ENCODE measurements around the gene MAP3K14.

MAP3K14 gene

DNA sequence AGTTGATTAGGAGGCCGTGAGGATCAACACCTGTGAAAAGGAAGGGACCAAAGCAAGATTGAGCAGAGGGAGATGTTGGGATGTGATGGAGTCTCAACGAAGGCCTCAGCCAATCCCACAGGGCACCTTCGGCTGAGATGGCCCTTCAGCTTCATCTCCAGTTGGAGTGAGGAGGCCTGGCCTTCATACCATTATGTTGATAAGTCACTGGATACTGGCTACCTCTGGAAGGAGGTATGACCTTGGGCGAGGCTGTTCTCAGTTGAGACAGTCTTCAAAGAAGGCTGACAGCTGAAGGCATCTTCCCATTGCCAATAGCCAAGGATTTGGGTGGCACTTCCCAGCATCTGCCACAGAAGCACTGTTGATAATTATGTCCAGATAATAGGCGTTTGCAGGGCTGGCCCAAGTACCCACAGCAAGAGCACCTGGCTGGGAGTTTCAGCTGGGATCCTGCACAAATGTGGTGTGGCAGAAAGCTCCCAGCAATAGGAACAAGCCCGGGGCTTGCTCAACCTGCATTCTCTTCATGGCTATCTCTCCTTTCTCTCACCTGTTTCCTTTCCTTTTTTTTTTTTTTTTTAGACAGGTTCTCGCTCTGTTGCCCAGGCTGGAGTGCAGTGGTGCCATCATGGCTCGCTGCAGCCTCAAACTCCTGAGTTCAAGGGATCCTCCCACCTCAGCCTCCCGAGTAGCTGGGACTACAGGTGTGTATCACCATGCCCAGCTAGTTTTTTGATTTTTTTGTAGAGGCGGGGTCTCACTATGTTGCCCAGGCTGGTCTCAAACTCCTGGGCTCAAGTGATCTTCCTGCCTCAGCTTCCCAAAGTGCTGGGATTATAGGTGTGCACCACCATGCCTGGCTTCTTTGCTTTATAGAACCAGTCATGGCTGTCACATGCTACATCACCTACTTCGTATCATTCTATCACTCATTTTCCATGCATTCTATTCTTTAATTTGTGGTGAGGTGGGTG lies 18.2 kb upstream of the MAP3K14 start:
- no peaks in the 10 kb centered on the region for H3K9me2 ChIP-seq (replicated peaks; ENCODE audit: control insufficient read depth, low read length)
- 0 out of 2 replicates have a peak overlapping the region, but pooled peaks have one; percentile 29 for H3K27ac ChIP-seq (ENCODE audit: low read depth, low read length)
- no peaks in the 10 kb centered on the region for H4K20me1 ChIP-seq (ENCODE audit: control insufficient read depth, insufficient read depth, low read depth, low read length)
- H3K79me2 ChIP-seq (ENCODE audit: control insufficient read depth, low read length), result no peaks in the 10 kb centered on the region
- peaks cover 26% of the 10 kb centered on the region for H3K4me1 ChIP-seq (ENCODE audit: control insufficient read depth, low read length)
- H3K36me3 ChIP-seq (ENCODE audit: control insufficient read depth, low read length), result no peaks in the 10 kb centered on the region
- 0 out of 2 replicates have a peak, but pooled peaks cover 3% of the 10 kb centered on the region for H3F3A ChIP-seq (ENCODE audit: control insufficient read depth, insufficient read depth)
- TF ChIP-seq EZH2phosphoT487 (IDR thresholded peaks at IDR 0.05; ENCODE audit: borderline replicate concordance, low read length) (no peak), CTCF (IDR thresholded peaks at IDR 0.05; ENCODE audit: low read depth, low read length, poor library complexity, severe bottlenecking) (no peak)
- H3K27me3 ChIP-seq (ENCODE audit: control insufficient read depth, low read length), result peaks cover 5% of the 10 kb centered on the region
- peak overlapping the region; percentile 46 for H3K4me2 ChIP-seq (ENCODE audit: low read length)
- no peak overlapping the region; the same call in 1 of the 2 replicates for H3K4me3 ChIP-seq (ENCODE audit: low read length)
- H3K9me3 ChIP-seq (ENCODE audit: control insufficient read depth, insufficient read depth, low read length), result no peaks in the 10 kb centered on the region

GRCh38 chr17:45334231-45334630 lies 17.4 kb upstream of the MAP3K14 start:
- H3K4me2 ChIP-seq (ENCODE audit: low read length), result peak overlapping the region; percentile 46
- no peaks in the 10 kb centered on the region for H3K9me3 ChIP-seq (ENCODE audit: control insufficient read depth, insufficient read depth, low read length)
- 0 out of 2 replicates have a peak, but pooled peaks cover 3% of the 10 kb centered on the region for H3F3A ChIP-seq (ENCODE audit: control insufficient read depth, insufficient read depth)
- peak overlapping the region; percentile 29; the same call in 1 of the 2 replicates for H3K27ac ChIP-seq (ENCODE audit: low read depth, low read length)
- no peak for TF ChIP-seq EZH2phosphoT487 (IDR thresholded peaks at IDR 0.05; ENCODE audit: borderline replicate concordance, low read length)
- no peak for TF ChIP-seq CTCF (IDR thresholded peaks at IDR 0.05; ENCODE audit: low read depth, low read length, poor library complexity, severe bottlenecking)
- H3K4me1 ChIP-seq (ENCODE audit: control insufficient read depth, low read length), result peaks cover 28% of the 10 kb centered on the region
- H3K36me3 ChIP-seq (ENCODE audit: control insufficient read depth, low read length), result no peaks in the 10 kb centered on the region
- H3K9me2 ChIP-seq (replicated peaks; ENCODE audit: control insufficient read depth, low read length), result no peaks in the 10 kb centered on the region
- H3K27me3 ChIP-seq (ENCODE audit: control insufficient read depth, low read length), result peaks cover 6% of the 10 kb centered on the region; the same call in 1 of the 2 replicates
- H4K20me1 ChIP-seq (ENCODE audit: control insufficient read depth, insufficient read depth, low read depth, low read length), result no peaks in the 10 kb centered on the region
- H3K4me3 ChIP-seq (ENCODE audit: low read length), result peak overlapping the region; percentile 8; the same call in 1 of the 2 replicates
- no peaks in the 10 kb centered on the region for H3K79me2 ChIP-seq (ENCODE audit: control insufficient read depth, low read length)

DNA sequence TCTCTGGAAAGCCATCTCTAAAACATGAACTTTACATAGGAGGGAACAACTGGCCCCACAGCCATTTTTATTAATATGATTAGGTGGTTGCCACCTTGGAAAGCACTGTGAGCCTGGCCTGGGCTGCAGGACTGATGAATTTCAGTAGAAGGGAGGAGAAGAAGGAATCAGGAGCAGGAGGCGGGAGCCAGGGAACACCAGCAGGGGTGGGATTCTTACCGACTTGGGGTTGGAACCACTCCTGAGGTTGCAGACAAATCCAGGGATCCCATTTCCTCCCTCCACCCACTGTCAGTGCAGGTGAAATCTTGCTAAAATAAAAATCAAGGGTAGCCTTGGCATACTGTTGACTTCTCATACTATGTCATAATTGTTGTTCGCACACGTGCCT lies 16.9 kb upstream of the MAP3K14 start:
- Histone ChIP-seq H3K4me1 (ENCODE audit: control insufficient read depth, low read length) (peaks cover 29% of the 10 kb centered on the region), H3K4me2 (ENCODE audit: low read length) (peak overlapping the region; percentile 46), H3K36me3 (ENCODE audit: control insufficient read depth, low read length) (no peaks in the 10 kb centered on the region), H3K27me3 (ENCODE audit: control insufficient read depth, low read length) (peaks cover 6% of the 10 kb centered on the region; the same call in 1 of the 2 replicates), H3K79me2 (ENCODE audit: control insufficient read depth, low read length) (no peaks in the 10 kb centered on the region), H3K9me2 (replicated peaks; ENCODE audit: control insufficient read depth, low read length) (no peaks in the 10 kb centered on the region), H4K20me1 (ENCODE audit: control insufficient read depth, insufficient read depth, low read depth, low read length) (no peaks in the 10 kb centered on the region), H3F3A (ENCODE audit: control insufficient read depth, insufficient read depth) (0 out of 2 replicates have a peak, but pooled peaks cover 3% of the 10 kb centered on the region), H3K9me3 (ENCODE audit: control insufficient read depth, insufficient read depth, low read length) (no peaks in the 10 kb centered on the region), H3K4me3 (ENCODE audit: low read length) (peak overlapping the region; percentile 8; the same call in 1 of the 2 replicates), H3K27ac (ENCODE audit: low read depth, low read length) (peak overlapping the region; percentile 29; the same call in 1 of the 2 replicates)
- TF ChIP-seq CTCF (IDR thresholded peaks at IDR 0.05; ENCODE audit: low read depth, low read length, poor library complexity, severe bottlenecking), result no peak
- no peak for TF ChIP-seq EZH2phosphoT487 (IDR thresholded peaks at IDR 0.05; ENCODE audit: borderline replicate concordance, low read length)

Data from DOHH2 (cell line).